Measurements from ENCODE around the gene BRSK1.
"Not testable (repeated sequence)": the region's sequence is repeated elsewhere in the genome, so short reads cannot be mapped to it uniquely, and the experiment has no call there.

Gene BRSK1

DNA sequence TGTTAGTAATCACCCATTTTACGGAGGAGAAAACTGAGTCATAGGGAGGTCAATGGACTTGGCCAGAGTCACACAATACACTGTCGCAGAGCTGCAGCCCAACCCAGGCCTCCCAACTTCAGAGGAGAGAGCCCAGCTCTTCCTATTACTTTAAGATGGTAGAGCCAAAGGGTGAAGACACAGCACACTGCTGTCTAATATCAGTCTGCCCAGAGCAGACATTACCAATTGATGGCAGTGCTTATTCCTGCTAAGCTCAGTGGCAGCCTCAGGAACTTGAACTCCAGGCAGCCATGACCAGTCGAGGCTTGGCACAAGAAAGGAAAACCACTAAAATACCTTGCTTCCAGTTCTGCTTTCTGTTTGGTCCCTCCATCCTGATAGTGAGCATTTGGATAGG is 22.9 kb downstream of the BRSK1 start:
- no peak for DNase-seq

DNA sequence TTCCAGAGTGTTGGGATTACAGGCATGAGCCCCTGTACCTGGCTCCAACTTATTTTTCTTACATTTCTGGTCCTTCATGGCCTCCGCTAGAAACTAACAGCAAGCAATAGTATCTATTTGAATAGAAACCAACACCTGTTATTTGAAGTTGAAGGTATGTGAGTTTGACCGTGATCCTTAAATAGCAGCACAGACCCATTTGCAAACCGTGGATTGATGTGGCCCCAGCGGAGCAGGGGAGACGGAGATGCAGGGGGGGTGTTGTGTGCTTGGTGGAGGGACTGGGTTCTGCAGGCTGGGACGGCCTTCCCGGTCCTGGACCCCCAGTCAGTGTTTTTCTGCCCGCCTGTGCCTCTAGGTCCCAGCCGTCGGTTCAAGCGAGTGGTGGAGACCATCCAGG is 24.5 kb downstream of the BRSK1 start:
- no peak for DNase-seq

DNA sequence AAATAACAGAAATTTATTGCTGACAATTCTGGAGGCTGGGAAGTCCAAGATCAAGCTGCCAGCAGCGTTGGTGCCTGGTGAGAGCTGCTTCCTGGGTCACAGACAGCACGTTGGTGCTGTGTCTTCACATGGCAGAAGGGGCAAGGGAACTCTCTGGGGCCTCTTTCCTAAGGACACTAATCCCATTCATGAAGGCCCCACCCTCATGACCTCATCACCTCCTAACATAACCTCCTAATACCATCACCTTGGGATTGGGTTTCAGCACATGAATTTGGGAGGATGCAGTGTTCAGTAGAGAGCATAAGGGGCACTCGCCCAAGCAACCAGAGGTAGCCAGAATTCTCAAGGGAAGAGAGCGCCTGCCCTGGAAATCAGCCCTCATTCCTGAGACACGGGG is 25.7 kb downstream of the BRSK1 start:
- DNase-seq = no peak

DNA sequence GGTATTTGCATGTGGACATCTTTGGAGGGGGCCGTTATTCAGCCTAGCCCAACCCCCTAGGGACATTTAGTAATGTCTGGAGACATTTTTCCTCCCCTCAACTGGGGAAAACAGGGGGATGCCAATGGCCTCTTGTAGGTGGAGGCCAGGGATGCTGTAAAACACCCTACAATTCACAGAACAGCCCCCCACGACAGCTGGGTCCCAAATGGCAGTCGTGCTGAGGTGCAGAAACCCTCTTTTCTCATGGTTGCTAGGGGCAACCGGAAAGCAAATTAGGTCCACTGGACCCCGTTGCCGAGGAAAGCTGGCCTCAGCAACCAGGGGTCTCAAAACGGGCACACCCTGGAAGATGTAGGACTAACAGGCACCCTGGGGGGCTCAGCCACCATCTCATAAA is 26.7 kb downstream of the BRSK1 start:
- no peak for DNase-seq

DNA sequence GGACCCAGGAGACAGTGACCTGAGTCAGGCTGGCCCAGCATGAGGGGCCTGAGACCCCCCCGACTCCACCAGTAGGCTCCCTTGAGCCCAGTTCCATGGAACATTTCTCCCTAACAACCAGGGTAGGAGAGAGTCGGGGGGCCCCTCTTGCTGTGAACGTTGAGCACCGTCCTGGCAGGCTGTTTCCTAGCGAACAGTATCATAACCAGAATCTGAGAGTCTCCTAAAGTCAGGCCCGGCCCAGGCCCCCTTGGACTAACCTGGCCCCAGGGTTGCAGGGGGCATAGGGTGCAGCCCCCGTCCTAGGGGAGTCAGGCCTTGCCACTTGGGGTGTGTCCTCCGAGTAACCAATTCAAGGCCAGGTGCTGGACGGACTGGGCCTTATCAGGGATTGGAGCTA is 27.6 kb downstream of the BRSK1 start:
- no peak for DNase-seq

DNA sequence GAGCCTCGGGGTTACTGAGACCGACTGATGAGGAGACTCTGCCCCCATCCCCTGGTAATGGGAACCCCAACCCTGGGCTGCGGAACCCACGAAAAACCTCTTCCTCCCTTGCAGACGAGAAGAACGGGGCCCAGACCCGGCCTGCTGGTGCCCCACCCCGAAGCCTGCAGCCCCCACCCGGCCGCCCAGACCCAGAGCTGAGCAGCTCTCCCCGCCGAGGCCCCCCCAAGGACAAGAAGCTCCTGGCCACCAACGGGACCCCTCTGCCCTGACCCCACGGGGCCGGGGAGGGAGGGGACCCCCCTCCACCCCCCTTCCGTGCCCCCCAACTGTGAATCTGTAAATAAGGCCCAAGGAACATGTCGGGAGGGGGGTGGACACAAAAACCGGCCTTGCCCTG is 28.0 kb downstream of the BRSK1 start:
- DNase-seq = no peak

DNA sequence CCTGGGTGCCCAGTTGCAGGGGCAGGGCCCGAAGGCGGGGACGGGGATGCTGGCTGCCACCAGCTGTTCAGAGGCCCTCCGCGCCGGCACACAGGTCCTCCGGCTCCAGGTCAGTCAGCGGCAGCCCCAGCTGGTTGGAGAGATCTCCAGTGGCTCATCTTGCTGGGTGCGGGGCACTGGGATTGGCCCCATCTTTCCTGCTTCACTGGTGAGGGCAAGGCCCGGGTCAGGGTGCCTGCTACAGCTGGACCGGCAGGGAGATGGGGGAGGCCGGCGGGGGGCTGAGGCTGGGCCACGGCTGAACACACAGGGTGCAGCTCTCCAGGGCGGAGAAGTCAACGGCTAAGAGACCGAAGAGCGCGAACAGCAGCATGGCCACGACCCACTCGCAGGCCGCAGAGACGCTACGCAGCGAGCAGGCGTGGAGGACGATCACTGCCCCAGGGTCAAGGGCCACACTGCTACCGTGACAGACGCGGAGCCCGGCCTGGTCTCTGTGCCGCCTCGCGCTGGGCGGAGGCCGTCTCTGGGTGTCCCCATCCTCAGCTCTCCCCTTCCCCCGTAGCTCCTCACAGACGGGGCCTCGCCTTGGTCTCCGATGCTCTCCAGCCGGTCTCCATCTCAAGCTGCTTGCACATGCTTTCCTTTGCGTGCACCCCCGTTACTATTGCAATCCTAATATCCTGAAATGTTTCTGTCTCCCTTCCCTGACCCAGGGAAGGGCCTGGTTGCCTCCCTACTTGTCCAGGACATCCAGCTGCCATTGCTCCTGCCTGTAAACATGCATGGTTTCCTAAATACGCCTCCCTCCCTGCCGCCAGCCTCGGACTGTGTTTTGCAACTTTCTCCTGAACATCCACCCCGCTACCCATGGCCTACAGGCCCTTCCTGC is 29.1 kb downstream of the BRSK1 start:
- no peak for DNase-seq

DNA sequence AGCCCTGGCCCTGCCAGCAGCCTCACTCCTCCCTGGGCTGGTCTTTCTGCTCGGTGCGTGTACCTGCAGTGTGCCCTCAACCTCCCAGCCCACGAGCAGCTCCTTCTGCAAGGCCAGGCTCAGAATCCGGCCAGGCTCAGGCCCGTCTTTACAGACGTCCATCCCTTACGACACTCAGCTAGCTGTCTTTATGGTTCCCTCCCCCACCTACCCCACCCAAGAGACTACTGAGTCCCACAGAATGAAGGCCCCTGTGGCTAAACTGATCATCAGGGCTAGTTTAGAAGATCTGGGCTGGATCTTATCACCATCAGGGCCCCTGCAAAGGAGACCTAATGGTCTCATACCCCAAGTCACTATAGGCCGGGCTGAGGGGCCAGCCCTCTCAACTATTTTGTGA is 30.6 kb downstream of the BRSK1 start:
- DNase-seq = no peak

DNA sequence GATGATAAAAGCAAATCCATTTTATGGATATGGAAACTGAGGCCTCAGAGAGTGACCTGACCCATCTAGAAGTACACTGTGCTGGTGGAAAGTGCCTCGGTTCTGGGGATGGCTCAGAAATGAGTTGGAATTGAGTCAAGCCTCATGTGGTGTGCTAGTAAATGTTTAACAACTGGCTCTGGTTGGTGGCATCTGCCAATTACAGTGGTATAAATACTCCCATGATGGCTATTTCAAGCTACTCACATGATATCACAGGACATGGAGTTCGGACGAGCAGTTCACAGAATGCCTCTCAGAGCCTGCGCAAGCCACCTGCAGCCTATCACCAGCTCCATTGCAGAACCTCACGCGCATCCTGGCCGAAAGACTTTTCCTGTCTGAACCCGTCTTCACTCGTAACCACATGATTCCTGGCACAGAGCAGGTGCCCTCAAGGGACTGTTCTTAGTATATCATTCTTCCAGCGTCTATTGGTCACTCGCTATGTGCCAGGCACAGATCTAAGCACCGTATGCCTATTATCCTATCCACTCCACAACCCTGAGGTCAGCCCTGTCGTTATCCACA is 32.2 kb downstream of the BRSK1 start:
- DNase-seq = no peak

DNA sequence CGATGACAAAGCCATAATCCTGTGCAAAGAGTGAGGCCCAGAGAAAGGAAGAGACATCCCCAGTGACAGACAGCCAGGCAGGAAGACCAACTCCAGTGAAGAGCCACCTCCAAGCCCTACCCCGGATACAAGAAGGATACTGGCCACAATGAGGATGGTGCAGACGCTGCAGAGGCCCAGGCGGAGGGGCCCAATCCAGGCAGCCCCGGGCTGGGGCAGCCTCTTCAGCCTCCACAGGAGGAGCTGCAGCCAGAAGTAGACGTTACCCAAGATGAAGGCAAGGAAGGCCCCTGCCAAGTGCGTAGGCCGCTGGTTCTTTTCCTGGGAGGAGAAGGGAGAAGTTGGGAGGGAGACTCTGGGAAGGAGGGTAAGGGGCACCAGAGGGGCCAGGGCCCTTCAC is 32.8 kb downstream of the BRSK1 start:
- DNase-seq = no peak

DNA sequence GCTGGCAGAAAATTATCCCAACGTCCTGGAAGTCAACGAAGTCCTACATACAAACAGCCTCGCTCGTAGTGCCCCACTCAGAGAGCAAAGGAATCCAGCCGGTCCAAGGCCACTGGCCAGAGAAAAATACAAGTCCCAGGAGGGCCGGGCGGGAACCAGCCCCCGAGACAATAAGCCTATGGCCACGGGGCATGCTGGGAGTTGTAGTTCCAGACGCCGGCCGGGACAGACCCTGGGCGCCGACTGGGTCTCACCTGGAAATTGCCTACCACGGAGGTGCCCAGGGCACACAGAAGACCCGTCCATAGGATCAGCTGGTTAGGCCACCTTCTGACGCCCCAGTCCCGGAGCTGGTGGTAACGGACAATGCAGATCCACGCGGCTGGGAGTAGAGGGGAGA is 36.0 kb downstream of the BRSK1 start:
- DNase-seq = no peak

DNA sequence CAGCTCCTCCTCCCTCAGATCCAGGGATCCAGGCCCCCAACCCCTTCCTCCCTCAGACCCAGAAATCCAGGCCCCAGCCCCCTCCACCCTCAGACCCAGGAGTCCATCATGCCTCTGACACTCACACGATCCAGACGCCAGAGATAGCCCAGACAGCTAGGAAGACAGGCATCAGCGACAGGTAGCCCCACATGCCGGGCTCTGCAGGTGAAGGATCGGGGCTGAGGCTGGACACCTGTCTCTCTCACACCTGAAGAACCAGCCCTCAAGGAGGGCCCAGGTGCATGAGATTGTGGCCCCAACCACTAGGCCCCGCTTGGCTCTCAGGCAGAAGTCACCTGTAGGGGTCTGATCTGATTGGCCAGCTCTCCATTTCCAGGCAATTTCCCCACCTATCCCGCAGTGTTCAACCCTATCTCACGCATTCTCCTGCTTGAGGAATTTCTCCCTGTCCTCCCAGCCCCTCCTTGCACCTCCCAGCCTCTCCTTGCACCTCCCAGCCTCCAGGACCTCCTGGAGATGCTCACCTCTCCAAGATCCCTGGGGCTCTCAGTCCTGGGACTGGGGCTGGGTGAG is 37.1 kb downstream of the BRSK1 start:
- DNase-seq = no peak

DNA sequence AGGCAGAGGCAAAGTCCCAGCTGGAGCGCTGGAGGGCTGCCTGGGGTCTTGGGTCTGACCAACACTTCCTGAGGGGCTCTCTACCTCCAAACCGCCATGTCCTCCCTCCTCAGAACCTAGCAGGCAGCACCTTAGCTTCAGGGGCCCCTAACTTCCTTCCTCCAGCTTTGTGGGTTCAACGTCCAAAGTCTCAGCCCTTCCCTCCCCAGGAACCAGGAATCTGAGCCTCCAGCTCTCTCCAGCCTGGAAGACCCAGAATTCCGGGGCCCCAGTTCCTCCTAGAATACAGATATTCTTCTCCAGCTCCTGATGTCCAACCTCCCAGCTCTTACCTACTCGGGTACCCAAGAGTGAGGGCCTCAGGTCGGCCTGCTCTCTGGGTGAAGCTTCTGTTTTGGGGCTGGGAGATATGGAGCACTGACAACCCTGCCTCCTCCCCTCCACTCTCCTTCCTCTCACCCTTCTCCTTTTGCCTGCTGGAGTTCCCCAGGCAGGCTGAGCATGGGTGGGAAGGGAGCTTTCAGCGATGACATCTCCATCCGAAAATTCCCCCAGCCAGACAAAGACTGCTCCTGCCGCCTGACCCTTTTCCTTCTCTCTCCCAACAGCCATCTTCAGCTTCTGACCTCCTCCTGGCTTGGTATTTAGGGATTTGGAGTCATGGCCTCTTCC is 37.8 kb downstream of the BRSK1 start:
- no peak for DNase-seq

DNA sequence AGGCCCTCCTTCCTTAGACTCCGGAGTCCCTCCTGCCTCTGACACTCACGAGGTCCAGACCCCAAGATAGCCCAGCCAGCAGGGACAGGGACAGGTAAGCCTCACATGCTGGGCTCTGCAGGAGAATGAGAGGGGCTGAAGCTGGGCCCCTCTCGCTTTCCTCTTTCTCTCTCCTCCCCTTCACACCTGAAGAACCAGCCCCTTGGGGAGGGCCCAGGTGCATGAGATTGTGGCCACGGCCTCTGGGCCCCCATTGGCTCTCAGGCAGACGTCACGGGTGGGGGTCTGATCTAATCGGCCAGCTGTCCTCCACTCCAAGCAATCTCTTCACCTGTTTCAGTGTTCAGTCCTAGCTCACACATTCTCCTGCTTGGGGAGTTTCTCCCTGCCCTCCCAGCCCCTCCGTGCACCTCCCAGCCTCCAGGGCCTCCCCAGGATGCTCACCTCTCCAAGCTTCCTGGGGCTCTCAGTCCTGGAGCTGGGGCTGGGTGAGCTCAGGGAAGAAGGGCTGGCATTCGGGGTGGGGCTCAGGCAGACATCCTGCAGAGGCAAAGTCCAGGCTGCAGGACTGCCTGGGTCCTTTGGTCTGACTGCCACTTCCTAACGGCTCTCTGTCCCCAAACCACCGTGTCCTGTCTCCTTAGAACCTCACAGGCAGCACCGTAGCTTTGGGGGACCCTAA is 38.5 kb downstream of the BRSK1 start:
- no peak for DNase-seq

DNA sequence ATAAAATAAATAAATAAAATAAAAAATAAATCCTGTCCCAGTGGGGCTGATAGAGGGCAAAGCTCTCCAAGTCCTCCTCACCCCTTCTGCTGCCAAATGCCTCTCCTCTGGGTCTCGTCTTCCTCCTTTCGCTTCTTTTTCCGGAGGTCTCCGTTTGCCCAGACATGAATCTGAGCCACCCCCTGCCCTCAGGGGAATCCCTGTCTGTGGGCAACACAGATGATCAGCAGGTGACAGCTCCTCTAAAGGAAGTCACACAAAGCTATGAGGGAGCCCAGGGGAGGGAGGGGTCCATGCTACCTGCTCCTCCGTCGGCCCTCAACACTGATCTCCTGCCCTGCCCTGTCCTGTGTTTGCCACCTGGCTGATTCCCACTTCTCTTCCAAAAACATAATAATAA is 40.9 kb downstream of the BRSK1 start:
- DNase-seq = no peak

DNA sequence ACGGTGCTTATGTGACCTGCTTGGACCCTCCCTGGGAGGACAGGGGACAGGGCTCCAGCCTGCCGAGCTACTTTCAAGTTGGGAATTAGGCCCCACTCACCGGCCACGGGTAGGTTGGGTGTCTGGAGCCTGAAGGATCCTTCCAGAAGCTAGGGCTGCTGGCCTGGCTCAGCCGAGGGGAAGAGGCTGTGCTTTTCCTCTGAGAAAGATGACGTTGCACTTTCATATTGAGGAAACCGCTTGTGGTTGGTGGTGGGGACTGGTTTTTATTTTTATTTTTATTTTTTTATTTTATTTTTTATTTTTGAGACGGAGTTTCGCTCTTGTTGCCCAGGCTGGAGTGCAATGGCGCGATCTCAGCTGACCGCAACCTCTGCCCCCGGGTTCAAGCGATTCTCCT is 41.4 kb downstream of the BRSK1 start, which contains the start of gene TMEM150B:
Gene TMEM150B, minus strand, starts transcription at position 170 of the 400 bp plus-strand sequence. CDS start 4,305 bp downstream, outside the sequence.
- no peak for DNase-seq

DNA sequence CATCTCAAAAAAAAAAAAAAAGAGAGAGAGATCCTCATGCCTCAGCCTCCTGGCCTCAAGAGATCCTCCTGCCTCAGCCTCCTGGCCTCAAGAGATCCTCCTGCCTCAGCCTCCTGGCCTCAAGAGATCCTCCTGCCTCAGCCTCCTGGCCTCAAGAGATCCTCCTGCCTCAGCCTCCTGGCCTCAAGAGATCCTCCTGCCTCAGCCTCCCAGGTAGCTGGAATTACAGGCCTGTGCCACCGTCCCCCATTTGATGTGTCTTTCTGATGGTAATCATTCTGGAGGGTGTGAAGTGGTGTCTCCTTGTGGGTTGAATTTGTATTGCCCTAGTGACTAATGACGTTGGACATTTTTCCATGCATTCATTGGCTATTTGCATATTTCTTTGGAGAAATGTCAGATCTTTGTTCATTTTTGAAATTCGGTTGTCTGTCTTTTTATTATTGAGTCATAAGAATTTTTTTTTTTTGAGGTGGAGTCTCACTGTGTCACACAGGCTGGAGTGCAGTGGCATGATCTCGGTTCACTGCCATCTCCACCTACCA is 45.0 kb downstream of the BRSK1 start:
- not testable (repeated sequence) for DNase-seq

DNA sequence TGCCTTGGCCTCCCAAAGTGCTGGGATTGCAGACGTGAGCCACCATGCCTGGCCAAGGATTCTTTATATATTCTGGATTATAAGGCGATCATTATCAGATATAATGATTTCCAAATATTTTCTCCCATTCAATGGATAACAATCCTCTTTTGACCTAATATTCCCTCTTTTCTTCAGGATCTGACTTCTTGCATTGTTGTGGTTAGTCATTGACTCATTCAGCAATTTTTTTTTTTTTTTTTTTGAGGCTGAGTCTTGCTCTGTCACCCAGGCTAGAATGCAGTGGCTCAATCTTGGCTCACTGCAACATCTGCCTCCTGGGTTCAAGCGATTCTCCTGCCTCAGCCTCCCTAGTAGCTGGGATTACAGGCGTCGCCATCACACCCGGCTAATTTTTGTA is 46.0 kb downstream of the BRSK1 start:
- not testable (repeated sequence) for DNase-seq

DNA sequence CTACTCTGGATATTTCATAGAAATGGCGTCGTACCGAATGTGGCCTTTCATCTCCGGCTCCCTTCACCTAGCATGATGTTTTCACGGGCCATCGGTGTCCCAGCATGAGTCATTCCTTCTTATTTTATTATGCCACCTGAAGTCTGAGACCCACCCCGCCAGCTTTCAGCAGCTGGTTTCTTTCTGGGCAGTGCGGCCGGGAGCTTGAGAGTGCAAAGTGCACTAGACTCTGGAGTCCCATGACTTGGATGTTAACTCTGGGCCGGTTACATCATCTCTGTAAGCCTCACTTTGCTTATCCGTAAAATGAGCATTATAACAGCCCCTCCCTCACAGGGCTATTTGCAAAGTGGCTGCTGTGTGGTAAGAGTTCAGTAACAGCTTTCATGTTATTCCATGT is 50.1 kb downstream of the BRSK1 start:
- DNase-seq = no peak

DNA sequence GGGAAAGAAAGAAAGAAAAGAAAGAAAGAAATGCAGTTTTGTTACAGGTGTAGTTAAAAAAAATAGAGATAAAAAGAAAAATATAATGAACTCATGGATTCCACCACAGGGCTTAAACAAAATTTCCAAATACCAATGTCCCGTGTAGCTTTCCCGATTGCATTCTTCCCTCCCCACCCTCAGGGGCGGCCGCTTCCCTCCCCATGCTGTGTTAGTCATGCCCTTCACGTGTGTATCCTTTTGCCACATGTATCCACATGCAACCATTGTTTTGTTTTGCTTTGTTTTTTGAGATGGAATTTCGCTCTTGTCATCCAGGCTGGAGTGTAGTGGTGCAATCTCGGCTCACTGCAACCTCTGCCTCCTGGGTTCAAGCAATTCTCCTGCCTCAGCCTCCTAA is 52.3 kb downstream of the BRSK1 start:
- no peak for DNase-seq

DNA sequence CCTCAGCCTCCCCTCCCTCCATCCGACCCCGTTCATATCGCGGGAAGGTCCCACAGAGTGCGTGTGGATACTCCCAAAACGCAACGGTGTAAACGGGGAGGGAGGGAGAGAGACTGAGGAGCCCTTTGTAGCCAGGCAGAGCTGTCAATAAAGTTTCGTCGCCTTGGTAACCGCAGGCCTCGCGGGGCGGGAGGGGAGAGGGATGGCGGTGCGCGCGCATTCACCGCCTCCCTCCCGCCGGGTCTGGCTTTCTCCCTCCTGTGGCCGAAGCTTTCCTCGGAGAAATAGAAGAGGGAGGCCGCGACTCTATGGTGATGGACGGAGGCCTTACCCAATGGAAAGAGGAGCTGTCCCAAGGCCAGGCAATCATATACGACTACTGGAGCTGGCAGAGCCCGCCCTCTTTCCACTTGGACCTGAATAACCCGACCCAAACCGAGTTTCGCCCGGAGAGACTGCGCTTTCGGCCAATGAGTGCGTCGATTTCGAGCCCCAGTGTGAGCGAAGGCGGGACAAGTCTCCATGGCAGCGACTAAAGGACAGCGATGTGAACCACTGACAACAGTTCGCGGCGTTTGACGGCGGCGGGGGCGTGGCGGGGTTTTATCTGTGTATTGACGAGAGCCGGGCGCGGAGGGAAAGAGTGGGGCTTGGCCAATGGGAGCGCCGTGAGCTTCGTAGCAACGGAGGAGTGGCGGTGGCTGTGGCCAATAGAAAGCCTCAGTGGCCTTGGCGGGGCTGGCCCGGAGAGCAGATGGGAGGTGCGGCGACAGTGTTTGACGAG is 55.5 kb downstream of the BRSK1 start, which contains the start of gene KMT5C:
Gene KMT5C, plus strand, starts transcription at position 772 of the 784 bp plus-strand sequence. CDS start 2,061 bp downstream, outside the sequence.
- peak; percentile 100 for DNase-seq
